NB4 (cell line): Measurements from ENCODE around the gene CASTOR2.

Experiments used
- DNase-seq: peaks from one replicate; pipeline ENCODE4 v3.0.0; 2010; ENCODE audit warnings: low read depth
- H3K4me3 ChIP-seq: one replicate; pipeline ENCODE4 v1.5.1; 2011; ENCODE audit warnings: mild to moderate bottlenecking, low read depth, low read length, moderate library complexity
- MYC ChIP-seq: IDR thresholded peaks from 2 replicates; pipeline ENCODE4 v1.6.1; 2011; ENCODE audit warnings: low read depth, low read length
- POLR2A ChIP-seq: IDR thresholded peaks from 2 replicates; pipeline ENCODE4 v1.6.1; 2011; ENCODE audit warnings: mild to moderate bottlenecking; ENCODE audit not compliant: insufficient read length; ENCODE audit errors: extremely low read depth
- TF ChIP-seq, protein P1 (sequence below): IDR thresholded peaks from one replicate; pipeline ENCODE4 v1.5.1; 2012; ENCODE audit warnings: low read depth, low read length
- TF ChIP-seq, protein P2 (sequence below): IDR thresholded peaks from 2 replicates; pipeline ENCODE4 v1.6.1; 2011; ENCODE audit warnings: low read depth, low read length

The CASTOR2 gene

DNA sequence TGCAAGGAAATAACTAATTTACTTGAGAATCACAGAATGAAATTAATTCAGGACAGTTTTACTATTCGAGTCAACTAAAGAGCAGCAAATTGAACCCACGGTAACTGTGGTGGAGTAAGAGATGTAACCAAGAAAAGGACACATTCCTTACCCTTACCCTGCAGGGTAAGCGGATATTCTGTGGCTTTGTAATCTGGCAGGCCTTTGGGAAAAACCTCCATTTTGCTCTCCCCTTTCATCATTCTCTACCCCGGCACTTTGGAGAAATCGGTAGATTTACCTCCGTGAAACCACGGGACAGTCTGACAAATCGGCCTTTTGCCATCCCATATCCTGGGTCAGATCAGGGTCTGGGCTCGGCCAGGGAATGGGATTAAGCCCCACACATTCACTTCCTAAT, 90.7 kb downstream of the CASTOR2 start:
- no peak overlapping the region for H3K4me3 ChIP-seq
- TF ChIP-seq MYC (no peak), POLR2A (no peak)
- TF ChIP-seq, protein P1, sequence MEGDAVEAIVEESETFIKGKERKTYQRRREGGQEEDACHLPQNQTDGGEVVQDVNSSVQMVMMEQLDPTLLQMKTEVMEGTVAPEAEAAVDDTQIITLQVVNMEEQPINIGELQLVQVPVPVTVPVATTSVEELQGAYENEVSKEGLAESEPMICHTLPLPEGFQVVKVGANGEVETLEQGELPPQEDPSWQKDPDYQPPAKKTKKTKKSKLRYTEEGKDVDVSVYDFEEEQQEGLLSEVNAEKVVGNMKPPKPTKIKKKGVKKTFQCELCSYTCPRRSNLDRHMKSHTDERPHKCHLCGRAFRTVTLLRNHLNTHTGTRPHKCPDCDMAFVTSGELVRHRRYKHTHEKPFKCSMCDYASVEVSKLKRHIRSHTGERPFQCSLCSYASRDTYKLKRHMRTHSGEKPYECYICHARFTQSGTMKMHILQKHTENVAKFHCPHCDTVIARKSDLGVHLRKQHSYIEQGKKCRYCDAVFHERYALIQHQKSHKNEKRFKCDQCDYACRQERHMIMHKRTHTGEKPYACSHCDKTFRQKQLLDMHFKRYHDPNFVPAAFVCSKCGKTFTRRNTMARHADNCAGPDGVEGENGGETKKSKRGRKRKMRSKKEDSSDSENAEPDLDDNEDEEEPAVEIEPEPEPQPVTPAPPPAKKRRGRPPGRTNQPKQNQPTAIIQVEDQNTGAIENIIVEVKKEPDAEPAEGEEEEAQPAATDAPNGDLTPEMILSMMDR = no peak
- TF ChIP-seq, protein P2, sequence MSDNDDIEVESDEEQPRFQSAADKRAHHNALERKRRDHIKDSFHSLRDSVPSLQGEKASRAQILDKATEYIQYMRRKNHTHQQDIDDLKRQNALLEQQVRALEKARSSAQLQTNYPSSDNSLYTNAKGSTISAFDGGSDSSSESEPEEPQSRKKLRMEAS = no peak
- DNase-seq = no peak

DNA sequence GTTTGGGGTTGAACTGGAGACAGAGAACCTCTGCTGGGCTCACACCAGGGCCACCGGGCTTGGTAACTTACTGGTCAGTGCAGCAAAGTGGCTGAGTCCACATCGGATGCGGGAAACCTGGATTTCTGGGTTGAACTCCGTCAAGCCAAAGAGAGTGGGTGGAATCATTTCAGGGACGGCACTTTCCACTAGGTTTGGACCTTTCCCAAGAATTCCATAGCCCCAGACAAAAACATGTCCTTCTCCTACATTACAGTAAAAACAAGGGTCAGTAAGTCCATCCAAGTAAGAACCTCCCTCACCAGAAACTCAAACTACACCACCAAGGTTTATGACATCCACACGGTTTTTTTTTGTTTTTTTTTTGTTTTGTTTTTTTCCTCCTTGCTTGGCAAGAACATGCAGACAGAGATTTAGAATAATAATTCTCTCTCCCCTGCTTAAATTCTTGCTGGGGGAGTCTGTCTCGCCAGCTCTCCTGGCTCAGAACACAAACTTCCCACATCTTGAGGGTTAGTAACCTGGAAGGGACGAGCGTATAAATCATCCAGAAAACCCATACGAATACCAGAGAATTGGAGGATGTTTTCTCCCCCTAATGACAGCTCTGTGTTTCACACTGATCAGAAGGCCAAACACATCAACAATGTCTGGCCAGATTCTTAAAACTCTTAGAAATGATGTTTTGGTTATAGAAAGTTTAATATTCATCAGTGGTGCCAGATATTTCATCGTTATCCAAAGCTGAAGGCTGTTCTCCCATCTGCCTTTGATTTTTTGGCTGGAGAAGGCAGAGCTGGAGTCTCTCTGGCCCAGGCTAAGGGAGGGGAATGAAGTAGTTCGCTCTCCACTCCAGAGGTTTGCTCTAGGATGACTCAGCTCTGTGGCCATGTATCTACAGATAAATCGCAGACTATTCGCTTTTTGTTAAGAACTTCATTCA, 91.6 kb downstream of the CASTOR2 start:
- TF ChIP-seq, protein P2 = no peak
- TF ChIP-seq MYC (no peak), POLR2A (no peak)
- TF ChIP-seq, protein P1 = no peak
- no peak for DNase-seq
- no peak overlapping the region for H3K4me3 ChIP-seq

DNA sequence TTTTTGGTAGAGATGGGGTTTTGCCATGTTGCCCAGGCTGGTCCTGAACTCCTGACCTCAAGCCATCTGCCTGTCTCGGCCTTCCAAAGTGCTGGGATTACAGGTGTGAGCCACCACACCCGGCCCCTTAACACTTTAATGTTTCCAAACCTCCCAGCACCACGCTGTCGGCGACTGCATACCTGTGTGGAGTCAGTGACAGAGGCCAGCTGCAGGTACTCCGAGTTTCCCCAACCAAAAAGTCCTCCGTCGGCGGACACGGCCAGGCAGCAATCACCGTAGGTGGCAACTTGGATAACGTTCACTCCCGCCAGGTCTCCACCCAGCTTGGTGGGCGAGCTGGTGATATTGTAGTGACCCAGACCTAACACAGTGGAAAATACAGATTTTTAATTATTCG, 93.9 kb downstream of the CASTOR2 start:
- TF ChIP-seq, protein P2 = no peak
- TF ChIP-seq POLR2A (no peak), MYC (no peak)
- TF ChIP-seq, protein P1 = no peak
- H3K4me3 ChIP-seq = no peak overlapping the region
- no peak for DNase-seq

DNA sequence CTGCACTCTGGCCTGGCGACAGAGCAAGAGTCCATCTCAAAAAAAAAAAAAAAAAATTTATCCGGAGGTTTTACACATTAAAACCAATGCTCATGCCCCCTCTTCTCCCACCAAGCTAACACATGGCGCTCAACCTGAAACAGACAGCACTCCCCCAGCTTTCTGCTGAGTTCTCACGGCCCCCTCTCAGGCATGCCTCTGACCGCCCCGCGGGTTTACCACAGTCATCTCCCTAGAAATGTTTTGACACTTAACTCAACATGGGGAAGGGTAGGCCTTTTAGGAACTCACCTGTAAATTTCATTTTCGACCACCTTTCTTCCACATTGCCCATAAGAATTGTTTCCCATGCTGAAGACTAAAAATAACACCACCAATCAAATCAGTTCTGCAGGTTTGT, 99.8 kb downstream of the CASTOR2 start:
- H3K4me3 ChIP-seq = no peak overlapping the region
- TF ChIP-seq MYC (no peak), POLR2A (no peak)
- TF ChIP-seq, protein P2 = no peak
- TF ChIP-seq, protein P1 = no peak
- DNase-seq = no peak

DNA sequence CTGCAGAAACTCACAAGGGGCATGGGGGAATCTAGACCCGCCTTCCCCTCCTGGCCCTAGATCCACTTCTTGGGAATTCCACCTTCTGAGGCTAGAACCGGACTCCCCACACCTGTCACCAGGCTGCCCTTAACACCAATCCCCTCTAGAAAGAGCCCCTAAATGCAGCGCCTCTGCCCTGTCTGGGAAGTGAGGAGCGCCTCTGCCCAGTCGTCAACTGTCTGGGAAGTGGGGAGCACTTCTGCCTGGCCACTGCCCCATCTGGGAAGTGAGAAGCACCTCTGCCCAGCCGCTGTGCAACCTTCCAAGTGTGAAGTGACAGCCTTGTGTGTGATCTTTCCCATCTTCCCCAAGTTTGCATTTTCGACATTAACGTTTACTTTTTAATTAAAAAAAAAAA, 100.3 kb downstream of the CASTOR2 start:
- TF ChIP-seq, protein P2 = no peak
- TF ChIP-seq, protein P1 = no peak
- TF ChIP-seq MYC (no peak), POLR2A (no peak)
- H3K4me3 ChIP-seq = no peak overlapping the region
- DNase-seq = no peak
